A673 (cell line): Measurements from ENCODE around the gene SLF2.

ENCODE experiments used
- EZH2 ChIP-seq: fragments of 200-600 bp; sonication (generic); IDR thresholded peaks from 2 replicates; pipeline ENCODE4 v1.6.1; 2017; ENCODE audit warnings: borderline replicate concordance, low read depth, mild to moderate bottlenecking, mixed read lengths, antibody characterized with exemption, low read length; ENCODE audit not compliant: poor library complexity, severe bottlenecking
- TF ChIP-seq, protein P1 (sequence below): fragments of 300-800, 200-600 bp; sonication (generic); conservative IDR thresholded peaks from 2 replicates; pipeline ENCODE4 v1.5.1; 2017; ENCODE audit warnings: low read depth, mild to moderate bottlenecking, antibody characterized with exemption, low read length, moderate library complexity, mixed read lengths

DNA sequence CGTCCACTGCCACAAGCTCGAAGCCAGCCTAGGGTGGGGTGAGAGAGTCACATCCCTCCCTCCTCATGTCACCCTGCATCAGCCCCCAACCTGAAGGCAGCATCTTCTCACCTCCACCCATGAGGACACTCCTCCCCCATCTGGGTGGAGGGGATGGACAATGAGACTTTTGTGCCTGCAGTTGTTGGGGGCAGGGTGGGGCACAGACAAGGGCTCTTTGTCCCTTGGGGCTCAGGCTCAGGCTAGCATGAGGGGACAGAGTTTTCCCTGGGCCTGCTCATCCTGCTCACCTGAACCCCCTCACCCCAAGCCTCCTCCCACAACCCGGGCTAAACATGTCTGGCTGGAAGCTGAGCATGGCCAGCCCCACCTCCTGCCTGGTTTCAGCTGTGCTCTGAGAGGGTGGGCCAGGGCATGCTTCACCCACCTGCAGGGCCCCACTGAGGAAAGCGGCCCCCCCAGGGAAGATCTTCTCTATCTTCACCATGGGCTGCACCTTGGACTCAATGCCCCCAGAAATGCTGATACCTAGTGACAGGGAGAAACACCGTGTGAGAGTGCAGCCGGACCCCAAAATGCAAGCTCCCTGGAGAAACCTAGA, 96.2 kb downstream of the SLF2 start:
- TF ChIP-seq, protein P1, sequence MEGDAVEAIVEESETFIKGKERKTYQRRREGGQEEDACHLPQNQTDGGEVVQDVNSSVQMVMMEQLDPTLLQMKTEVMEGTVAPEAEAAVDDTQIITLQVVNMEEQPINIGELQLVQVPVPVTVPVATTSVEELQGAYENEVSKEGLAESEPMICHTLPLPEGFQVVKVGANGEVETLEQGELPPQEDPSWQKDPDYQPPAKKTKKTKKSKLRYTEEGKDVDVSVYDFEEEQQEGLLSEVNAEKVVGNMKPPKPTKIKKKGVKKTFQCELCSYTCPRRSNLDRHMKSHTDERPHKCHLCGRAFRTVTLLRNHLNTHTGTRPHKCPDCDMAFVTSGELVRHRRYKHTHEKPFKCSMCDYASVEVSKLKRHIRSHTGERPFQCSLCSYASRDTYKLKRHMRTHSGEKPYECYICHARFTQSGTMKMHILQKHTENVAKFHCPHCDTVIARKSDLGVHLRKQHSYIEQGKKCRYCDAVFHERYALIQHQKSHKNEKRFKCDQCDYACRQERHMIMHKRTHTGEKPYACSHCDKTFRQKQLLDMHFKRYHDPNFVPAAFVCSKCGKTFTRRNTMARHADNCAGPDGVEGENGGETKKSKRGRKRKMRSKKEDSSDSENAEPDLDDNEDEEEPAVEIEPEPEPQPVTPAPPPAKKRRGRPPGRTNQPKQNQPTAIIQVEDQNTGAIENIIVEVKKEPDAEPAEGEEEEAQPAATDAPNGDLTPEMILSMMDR: no peak
- no peak for TF ChIP-seq EZH2
